GM21737 (cell line): ENCODE measurements around the gene UBASH3A.
"Not testable (repeated sequence)": the region's sequence is repeated elsewhere in the genome, so short reads cannot be mapped to it uniquely, and the experiment has no call there.

Experiments
- ATAC-seq: cut with Tn5 transposase; IDR thresholded peaks from one replicate; pipeline ENCODE4 v1.9.1; 2021; ENCODE audit warnings: mild to moderate bottlenecking, moderate library complexity; ENCODE audit not compliant: unreplicated experiment

The UBASH3A gene

DNA sequence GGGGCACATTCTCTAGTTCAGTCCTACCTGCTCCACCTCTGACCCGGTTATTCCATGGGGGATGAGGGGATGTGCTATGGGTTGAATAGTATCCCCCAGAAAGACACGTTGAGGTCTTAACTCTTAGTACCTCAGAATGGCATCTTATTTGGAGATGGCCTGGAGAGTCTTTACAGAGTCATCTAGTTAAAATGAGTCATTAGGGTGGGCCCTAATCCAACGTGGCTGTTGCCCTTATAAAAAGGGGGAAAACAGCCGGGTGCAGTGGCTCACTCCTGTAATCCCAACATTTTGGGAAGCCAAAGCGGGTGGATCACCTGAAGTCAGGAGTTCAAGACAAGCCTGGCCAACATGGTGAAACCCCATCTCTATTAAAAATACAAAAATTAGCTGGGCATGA, 13.5 kb upstream of the UBASH3A start:
- no peak for ATAC-seq

DNA sequence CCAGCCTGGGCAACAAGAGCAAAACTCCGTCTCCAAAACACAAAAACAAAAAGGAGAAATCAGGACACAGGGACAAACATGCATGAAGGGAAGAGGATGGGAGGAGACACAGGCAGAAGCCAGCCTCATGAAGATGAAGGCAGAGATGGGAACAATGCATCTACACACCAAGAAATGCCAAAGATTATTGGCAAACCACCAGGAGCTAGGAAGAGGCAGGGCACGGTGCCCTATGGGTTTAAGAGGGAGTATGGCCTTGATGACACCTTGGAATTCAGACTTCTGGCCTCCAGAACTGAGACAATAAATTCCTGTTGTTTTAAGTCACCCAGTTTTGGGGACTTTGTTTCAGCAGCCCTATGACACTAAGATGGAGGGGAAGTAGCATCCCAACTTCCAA, 13.0 kb upstream of the UBASH3A start:
- ATAC-seq = no peak

DNA sequence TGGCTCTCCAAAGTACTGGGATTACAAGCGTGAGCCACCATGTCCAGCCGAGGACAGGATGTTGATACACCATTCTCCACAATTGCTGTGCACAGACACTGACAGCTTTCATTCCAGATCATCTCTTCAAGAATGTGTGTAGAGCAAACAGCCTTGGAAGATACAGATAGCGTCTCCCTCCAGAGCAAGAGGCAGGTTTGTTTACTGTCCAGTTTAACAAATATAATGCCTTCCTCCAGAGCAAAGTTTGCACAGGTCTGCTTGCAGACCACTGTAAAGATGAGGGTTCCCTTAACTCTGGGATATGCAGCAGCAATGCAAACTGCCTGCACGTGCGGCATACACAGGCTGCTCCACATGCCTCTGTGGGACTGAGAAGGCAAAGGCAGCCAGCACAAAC, 12.4 kb upstream of the UBASH3A start:
- ATAC-seq = no peak

DNA sequence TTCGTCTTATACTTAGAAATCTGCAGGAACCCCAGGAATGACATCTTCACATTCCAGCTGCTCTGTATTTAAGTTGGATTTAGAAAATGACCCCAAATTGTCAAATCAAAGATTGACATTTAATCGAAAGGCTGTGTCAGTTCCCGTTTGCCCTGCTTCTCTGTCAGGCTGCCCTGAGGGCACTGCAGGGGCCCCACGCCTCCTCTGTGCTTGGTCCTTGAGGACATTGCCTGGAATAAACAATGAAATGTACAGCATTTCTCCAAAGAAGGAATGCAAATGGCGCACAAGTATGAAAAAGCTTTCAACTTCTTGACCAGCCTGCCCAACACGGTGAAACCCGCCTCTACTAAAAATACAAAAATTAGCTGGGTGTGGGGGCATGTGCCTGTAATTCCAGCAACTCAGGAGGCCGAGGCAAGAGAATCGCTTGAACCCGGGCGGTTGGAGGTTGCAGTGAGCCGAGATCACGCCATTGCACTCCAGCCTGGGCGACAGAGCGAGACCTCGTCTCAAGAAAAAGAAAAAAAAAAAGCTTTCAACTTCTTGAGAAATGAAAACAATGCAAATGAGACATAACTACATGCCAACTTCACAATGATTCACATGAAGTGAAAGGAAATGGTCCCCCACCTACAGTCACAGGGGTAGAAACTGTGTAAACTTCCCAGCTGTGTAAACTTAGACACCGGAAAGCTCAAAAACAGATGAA, 10.8 kb upstream of the UBASH3A start:
- peak; percentile 51 for ATAC-seq

DNA sequence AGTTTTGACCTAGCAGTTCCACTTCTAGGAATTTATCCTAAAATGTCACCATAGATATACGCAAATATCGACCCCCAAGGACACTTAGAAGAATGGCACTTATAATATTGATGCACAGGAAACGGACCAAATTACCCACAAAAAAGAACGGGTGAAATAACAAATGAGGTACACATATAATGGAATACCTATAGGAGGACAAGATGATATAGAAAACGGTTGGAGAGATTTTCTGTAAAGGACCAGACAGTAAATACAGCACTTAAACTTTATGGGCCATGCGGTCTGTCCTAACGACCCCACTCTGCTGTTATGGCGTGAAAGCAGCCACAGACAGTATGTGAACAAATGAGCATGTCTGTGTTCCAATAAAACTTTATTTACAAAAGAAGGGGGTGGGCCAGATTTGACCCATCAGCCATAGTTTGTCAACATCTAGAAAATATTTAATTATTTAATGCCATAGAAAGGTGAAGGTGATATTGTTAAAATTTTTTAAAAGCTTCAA, 10.2 kb upstream of the UBASH3A start:
- no peak for ATAC-seq

DNA sequence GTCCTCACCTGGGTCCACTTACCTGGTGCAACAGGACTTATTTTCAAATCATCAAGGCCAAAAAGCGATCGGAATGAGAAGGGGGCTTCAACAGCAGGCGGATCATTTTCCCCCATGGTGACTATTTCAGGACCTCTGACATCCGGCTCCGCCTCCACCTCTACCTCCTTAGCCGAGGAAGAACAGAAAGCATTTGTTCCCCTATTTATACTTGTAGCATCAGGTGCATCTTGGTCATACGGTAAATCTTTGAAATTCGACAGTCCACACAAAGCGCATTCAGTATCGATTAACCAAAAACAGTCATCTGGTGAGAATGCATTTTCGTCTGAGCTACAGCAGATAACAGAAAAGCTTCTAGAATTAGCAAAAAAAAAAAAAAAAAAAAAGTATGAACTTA, 8.4 kb upstream of the UBASH3A start:
- no peak for ATAC-seq

DNA sequence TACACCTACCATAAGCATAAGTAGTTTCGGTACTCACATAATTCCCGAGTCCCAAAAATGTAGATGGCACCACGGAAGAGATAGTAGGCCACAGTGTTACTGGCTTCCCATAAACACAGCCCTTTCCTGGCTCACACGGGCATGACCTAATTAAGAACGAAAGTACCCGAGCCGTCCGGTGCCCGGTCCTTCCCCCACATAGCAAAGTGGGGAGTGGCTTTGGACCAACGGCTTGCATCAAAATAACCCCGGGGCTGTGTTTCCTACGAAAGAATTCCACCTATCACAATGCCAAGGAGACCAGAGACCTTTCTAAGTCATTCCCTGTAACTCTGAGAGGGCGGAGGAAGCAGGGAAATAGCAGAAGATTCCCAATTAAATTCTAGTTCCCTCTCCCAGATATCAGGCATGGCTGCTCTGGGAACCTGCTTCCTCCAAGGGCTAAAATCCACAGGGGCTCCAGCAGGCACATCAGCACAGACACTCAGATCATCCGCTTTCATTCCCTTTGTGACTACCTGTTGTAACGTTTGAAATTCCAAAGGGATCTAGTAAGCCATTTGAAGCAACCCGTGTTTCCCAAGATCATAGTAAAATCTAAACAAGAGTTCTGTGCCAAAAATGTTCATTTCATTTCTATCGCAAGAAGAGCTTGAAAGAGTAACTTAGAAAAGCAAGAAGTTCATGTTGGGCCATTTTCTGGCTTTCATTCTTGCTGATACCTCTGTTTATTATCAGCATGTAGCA, 7.6 kb upstream of the UBASH3A start, which contains the start of gene TMPRSS3:
Gene TMPRSS3, minus strand, starts transcription at position 148 of the 747 bp plus-strand sequence. CDS start 635 bp downstream, outside the sequence.
- no peak for ATAC-seq

DNA sequence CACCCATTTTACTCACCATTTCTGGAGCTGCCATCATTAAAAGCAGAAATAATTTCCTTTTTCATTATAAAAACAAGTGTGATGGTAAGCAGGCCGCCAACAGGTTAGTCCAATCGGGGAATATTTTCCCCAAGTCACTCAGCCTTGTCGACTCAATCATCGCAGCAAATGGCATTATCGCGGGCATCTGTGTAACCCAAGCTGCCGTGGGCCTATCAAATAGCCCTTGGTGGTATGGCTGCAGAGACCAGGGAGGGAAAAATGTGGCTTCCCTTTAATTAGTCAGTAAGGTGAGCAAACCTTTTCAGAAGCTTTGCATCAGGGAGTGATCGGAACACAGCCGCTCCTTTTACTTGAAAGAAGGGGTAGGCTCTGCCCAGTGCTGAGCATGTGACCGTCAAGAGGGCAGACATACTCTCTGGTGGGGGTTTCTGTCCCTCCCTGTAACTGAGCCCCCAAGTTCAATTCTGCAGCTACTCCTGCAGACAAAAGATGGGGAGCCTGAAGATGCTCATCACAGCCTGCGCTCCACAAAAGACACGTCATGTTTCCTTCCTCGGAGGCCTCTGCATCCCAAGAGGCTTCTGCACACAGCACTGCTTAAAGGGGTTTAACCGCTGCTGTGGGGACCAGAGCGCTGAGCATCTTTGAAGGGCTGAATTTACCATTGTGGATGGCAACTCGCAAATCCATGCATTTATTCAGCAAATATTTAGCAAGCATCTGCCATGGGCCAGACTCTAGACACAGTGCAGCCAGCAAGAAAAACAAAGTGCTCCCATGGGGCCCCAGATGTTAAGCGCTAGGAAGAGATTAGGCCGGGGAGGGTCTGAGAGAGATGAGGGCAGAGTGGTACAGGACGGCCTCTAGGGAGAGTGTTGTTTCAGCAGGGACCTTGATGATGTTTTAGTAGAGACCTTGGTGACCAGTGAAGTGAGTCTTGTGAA, 6.6 kb upstream of the UBASH3A start:
- no peak for ATAC-seq

DNA sequence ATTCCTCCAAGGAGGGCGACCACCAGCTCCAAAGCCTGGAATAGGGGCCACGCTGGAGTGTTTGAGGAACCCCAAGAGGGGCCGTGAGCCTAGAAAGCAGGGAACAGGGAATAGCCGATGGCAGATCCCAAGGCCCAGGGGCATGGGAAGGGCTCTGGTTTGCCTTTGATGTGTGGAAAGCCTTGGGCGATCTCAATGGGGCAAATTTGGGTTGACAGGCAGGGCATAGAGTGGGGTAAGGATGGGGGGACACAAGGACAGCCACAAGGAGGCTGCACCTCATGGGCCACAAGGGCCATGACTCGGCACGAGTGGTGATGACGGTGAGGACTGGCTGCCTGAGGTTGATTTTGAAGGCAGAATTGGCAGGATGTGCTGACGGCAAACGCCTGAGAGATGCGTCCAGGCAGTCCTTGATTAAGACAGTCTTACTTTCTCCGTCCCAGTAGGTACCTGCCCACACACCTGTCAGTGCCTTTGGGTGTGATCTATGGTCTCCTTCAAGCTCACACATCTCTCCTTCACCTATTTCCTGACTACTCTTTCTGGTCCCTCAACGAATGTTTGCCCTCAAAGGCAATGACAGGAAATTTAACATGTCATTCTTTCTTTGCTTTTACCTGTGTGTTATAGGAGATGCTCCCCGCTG, 5.8 kb upstream of the UBASH3A start:
- ATAC-seq = no peak

DNA sequence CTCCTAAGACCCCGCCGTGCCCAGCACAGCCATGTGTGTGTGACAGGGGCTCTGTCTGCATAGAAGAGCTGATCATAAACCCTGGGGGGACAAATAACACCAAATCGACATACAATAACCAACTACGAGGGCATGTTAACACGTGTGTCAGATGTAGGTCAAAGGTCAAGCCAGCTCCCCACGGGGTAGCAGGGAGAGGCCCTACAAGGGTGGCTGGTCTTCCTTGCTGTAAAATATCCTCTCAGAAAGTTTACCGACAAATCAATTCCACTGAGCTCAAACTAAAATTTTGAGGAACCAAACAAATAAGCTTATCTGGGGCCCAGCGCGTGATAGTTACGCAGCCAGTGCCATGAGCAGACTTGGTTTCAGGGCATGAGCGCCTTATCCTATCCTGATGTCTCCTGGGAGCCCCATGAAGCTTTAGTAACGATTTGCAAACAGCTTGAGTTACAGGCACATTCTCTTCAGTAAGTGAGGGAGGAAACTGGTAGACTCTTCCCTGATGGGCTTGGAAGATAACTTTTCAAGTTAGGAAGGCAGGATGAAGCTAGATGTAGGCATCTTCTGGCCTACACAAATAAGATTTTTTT, 5.2 kb upstream of the UBASH3A start:
- ATAC-seq = no peak

DNA sequence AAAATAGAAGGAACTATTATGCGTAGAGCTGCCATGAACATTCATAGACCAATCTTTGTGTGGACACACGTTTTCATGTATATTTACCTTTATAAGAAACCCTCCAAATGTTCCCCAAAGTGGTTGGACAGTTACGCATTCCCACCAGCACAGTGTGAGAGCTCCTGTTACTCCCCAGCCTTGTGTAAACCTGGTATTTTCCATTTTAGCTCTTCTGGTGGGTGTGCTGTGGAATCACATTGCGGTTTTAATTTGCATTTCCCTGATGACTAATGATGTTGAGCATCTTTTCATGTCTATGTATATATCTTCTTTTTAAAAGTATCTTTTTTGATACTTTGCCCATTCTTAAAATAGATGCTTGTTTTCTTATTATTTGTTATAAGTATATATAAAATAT, 3.2 kb upstream of the UBASH3A start:
- ATAC-seq = no peak

DNA sequence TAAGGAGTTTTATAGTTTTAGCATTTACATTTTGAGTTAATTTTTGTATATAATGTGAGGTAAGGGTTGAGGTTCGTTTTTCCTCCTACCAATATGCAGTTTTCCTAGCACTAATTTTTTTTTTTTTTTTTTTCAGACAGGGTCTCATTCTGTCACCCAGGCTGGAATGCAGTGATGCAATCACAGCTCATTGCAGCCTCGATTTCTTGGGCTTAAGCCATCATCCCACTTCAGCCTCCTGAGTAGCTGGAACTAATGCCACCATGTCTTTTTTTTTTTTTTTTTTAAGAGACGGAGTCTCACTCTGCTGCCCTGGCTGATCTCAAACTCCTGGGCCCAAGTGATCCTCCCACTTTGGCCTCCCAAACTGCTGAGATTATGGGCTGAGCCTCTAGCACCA, 2.5 kb upstream of the UBASH3A start:
- ATAC-seq = no peak

DNA sequence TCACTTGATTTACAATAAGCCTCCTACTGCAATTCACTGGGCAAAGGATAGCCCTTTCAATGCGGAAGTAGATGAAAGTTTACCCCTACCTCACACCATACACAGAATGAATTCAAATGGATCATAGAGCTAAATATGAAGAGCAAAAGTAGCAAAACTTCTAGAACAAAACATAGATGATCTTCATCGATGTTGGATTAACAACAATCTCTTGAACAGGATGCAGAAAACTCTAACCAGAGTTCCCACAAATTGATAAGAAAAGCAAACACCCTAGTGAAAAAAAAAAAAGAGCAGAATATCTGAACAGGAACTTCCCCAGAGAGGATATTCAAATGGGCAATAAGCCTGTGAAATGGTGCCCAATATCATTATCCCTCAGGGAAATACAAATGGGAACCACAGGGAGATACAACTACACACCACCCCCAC, 1.9 kb upstream of the UBASH3A start:
- ATAC-seq = no peak

DNA sequence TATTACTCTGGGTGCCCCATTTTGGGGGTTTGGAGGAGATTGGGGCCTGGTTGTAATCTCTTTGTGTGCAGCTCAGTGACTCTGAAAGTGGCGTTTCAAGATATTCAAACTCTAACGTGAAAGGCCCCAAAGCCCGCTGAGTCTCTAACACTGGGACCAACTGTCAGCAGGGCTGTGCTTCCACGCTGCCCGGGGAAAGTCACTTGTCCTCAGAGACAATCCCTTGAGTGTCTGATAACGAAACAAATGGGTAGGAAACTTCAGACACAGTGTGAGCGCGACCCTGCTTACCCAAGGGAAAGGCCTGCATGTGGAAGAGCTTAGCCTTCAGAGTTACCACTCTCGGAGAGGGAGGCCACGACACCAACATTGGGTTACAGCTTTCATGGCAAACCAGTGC, 837 bp downstream of the UBASH3A start:
- ATAC-seq = no peak

DNA sequence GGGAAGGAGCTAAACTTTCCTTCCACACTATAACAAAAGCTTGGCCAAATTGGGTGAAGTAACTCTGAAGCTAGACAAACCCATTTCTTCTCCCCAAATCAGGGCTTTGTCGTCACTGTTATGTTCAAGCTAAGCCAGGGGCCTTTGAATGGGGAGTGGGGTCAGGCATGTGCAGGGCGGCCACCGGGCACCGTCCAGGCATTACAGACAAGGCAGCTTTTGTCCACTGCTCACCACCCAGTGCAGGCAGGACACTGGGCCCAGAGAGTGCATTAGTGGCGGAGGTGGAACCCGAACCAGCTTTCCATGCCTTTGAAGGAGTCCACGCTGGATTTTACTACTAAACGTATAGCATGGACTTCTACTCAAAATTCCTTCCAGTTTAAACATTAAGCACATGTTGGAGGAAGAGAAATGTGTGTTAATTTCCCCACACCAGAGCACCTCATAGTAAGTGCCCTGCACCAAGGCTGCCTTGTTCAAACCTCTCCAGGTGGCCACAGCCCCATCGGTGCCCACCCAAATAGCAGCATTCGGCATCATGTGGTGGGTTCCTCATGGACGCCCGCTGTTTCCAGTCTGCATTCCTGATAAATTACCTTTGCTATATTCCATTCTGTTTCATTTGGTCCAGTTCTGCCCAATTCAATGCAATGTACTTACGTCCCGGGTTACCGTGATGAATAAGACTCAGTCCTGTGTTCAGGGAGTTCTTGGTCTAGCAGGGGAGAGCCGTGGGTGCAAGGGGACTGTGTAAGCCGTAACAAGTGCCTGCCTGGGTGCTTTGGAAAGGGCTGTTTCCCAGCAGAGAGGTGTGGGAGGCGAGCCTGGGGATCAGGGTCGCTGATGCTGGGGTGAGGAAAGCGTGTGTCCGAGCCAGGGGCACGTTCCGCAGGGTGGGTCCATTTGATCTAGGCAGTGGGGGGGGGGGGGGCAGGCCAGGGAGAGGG, 1.6 kb downstream of the UBASH3A start:
- ATAC-seq = no peak

DNA sequence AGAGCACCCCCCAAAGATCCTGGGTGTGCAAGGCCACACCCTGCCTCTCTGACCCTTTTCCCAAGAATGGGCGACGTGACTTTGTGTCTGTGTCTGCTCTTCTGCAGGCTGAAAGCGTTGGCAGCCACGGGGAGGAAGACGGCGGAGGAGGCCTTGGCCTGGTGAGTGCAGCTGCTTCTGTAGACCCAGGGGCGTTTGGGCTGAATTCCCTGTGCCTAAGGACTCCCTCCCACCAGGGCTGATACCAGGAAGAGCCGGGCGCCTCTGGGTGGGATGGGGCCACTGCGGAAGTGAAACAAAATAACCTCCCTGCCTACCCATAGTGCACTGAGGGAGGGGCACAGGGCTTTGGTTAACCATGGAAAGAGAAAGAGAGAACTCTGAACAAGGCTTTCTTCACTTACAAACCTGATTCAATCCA, 2.5 kb downstream of the UBASH3A start:
- no peak for ATAC-seq

DNA sequence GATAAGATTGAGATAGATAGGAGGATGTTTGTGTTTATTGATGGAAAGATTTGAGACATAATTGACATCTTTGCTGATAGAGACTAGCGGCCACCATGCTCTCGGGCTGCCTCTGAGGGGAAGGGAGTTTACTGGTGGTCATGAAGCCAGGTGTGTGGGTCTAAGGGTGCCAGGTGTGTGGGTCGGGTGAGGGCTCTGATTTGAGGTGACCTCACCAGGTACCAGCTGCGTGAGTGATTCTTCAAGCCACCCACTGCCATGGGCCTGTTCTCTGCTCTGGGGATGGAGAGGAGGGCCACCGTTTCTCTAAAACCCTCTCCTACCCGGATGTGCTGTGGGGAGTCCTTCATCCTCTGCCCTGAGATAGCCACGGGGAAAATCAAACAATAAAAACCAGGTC, 3.2 kb downstream of the UBASH3A start:
- ATAC-seq = no peak

DNA sequence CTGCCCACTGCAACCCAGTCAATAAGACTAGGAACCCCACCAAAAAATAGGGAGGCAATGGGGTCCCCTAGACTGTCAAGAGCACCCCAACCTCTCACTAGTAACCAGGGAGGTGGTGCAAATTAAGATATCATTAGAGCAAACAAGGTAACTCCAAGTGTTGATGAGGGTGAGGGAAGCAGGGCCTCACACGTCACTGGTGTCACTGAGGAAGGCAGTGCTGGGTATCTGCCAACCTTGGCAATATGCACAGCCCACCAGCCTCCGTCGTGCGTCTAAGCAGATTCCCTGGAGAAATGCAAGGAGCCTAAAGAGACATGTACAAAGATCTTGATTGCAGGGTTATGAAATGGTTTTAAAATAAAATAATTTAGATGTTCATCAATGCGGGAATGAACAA, 3.8 kb downstream of the UBASH3A start:
- no peak for ATAC-seq

DNA sequence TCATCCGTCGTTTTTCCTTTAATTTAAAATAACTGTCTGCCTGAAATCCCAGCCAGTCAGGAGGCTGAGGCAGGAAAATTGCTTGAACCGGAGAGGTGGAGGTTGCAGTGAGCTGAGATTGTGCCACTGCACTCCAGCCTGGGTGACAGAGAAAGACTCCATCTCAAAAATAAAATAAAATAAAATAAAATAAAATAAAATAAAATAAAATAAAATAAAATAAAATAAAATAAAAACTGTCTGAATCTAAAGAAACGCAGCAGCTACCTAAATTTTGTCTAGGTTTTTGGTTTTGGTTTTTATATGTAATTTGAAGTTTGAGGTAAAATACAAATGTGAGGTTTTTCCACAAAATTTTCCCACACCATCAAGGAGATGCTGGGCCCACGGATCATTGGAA, 5.0 kb downstream of the UBASH3A start:
- ATAC-seq = not testable (repeated sequence)
